Ovary (tissue), 3 donors: Measurements from ENCODE around the gene CEP85.

ENCODE experiments used
- POLR2A ChIP-seq: fragments of 450-650 bp; IDR thresholded peaks from one replicate; pipeline ENCODE4 v1.6.1; 2017; ENCODE audit warnings: antibody characterized with exemption, mild to moderate bottlenecking, moderate library complexity
- TF ChIP-seq, protein P1 (sequence below), 3 donors: fragments of 450-650 bp in 2 of 3; fragments of 200-600 bp in 1 of 3; IDR thresholded peaks; one replicate each; pipeline versions ENCODE4 v1.5.1 to v1.8.0; 2016 to 2022; ENCODE audit warnings: antibody characterized with exemption in 3 of 3, mild to moderate bottlenecking in 1 of 3
- donor health status: DM: no; HTN: no; CAD: no.

DNA sequence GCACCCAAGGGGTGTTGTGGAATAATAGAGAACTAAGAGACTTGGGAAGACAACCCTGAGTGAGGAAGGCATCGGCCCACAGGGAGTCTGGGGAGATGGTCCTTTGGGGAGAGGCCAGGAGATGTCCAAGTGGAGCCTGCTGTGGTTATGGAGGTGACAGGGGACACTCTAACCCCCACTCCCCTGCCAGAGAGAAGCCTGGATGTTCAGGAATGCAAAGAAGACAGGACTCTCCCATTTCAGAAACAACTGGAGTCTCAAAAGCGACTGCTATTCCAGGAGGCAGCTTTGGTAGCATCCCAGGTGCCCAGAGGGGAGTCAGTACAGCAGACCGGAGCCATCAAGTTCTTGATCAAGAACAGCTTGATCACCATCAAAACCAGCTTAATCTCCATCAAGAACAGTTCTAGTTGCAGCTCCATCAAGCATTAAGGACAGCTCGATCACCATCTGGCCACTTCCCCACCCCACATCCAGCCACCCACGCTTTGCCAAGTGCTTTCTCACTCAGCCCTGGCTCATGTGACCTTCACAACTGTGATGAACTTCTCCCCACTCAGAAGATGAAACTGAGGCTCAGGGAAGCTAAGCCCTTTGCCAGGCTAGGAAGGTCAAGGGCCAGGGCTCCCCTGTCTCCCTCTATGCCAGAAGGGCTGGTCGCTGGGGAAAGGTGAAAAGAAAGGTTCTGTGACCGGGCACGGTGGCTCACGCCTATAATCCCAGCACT is 84.5 kb downstream of the CEP85 start:
- TF ChIP-seq, protein P1, sequence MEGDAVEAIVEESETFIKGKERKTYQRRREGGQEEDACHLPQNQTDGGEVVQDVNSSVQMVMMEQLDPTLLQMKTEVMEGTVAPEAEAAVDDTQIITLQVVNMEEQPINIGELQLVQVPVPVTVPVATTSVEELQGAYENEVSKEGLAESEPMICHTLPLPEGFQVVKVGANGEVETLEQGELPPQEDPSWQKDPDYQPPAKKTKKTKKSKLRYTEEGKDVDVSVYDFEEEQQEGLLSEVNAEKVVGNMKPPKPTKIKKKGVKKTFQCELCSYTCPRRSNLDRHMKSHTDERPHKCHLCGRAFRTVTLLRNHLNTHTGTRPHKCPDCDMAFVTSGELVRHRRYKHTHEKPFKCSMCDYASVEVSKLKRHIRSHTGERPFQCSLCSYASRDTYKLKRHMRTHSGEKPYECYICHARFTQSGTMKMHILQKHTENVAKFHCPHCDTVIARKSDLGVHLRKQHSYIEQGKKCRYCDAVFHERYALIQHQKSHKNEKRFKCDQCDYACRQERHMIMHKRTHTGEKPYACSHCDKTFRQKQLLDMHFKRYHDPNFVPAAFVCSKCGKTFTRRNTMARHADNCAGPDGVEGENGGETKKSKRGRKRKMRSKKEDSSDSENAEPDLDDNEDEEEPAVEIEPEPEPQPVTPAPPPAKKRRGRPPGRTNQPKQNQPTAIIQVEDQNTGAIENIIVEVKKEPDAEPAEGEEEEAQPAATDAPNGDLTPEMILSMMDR (IDR thresholded peaks at IDR 0.05), result no peak
- TF ChIP-seq POLR2A, result no peak
